OCI-LY3 (cell line): ENCODE results near the gene PCARE.

ENCODE experiments used
- H2AFZ ChIP-seq: fragments of 200-600, 300-600 bp; shearing (Covaris generic); 2 replicates; pipeline ENCODE4 v1.6.0; 2014; ENCODE audit warnings: antibody characterized with exemption, low read depth, low read length
- H3K27ac ChIP-seq: fragments of 200-600, 300-600 bp; sonication (generic); 2 replicates; pipeline ENCODE4 v1.5.1; 2014; ENCODE audit warnings: mild to moderate bottlenecking, low read length, moderate library complexity, mixed read lengths
- H3K27me3 ChIP-seq: fragments of 200-600, 300-600 bp; sonication (generic); 2 replicates; pipeline ENCODE4 v1.6.1; 2014; ENCODE audit warnings: low read depth, low read length, mixed read lengths
- H3K36me3 ChIP-seq: fragments of 200-600, 300-600 bp; sonication (generic); replicated peaks from 2 replicates; pipeline ENCODE3; 2014; ENCODE audit warnings: low read depth, low read length, mixed read lengths
- H3K4me1 ChIP-seq: fragments of 300-600, 200-600 bp; sonication (generic); 2 replicates; pipeline ENCODE4 v1.6.1; 2014; ENCODE audit warnings: low read length, mixed read lengths
- H3K4me2 ChIP-seq: fragments of 200-600, 300-600 bp; sonication (generic); 2 replicates; pipeline ENCODE4 v1.6.1; 2014; ENCODE audit warnings: low read length, mixed read lengths
- H3K4me3 ChIP-seq: fragments of 300-600, 200-600 bp; sonication (generic); 2 replicates; pipeline ENCODE4 v1.5.1; 2014; ENCODE audit warnings: antibody characterized with exemption, mild to moderate bottlenecking, low read length, moderate library complexity
- H3K79me2 ChIP-seq: fragments of 300-600, 200-600 bp; shearing (Covaris generic); 2 replicates; pipeline ENCODE4 v1.6.1; 2014; ENCODE audit warnings: mild to moderate bottlenecking, low read length, mixed read lengths
- H3K9ac ChIP-seq: fragments of 300-600, 200-600 bp; shearing (Covaris generic); 2 replicates; pipeline ENCODE4 v1.6.0; 2014; ENCODE audit warnings: mild to moderate bottlenecking, low read length, moderate library complexity
- H3K9me3 ChIP-seq: fragments of 200-600, 300-600 bp; shearing (Covaris generic); 2 replicates; pipeline ENCODE4 v1.6.1; 2014; ENCODE audit warnings: low read length, mixed read lengths; ENCODE audit not compliant: insufficient read depth
- H4K20me1 ChIP-seq: fragments of 200-600, 300-600 bp; sonication (generic); 2 replicates; pipeline ENCODE4 v1.6.1; 2016; ENCODE audit warnings: low read length, mixed read lengths; ENCODE audit not compliant: insufficient read depth
- CTCF ChIP-seq: fragments of 200-600, 300-600 bp; sonication (generic); IDR thresholded peaks from 2 replicates; pipeline ENCODE4 v1.5.1; 2014; ENCODE audit warnings: antibody characterized with exemption, low read length, low read depth
- EZH2phosphoT487 ChIP-seq: fragments of 200-600 bp; shearing (Covaris generic); IDR thresholded peaks from 2 replicates; pipeline ENCODE4 v1.6.1; 2018; ENCODE audit warnings: antibody characterized with exemption, mixed run types, low read depth

The PCARE gene

GRCh38 chr2:29024882-29025430 lies 49.4 kb downstream of the PCARE start:
- TF ChIP-seq EZH2phosphoT487 (no peak), CTCF (no peak)
- Histone ChIP-seq H3K4me1 (no peaks in the 10 kb centered on the region), H3K79me2 (no peaks in the 10 kb centered on the region), H3K9me3 (no peaks in the 10 kb centered on the region), H3K4me3 (no peak overlapping the region), H3K4me2 (no peak overlapping the region), H4K20me1 (no peaks in the 10 kb centered on the region), H3K9ac (no peak overlapping the region), H3K27me3 (no peaks in the 10 kb centered on the region; the same call in 1 of the 2 replicates), H3K27ac (no peak overlapping the region), H3K36me3 (no peaks in the 10 kb centered on the region), H2AFZ (no peak overlapping the region)

GRCh38 chr2:29023188-29023587 lies 51.1 kb downstream of the PCARE start:
- Histone ChIP-seq H3K27me3 (peaks cover 4% of the 10 kb centered on the region; the same call in 1 of the 2 replicates), H2AFZ (no peak overlapping the region), H3K79me2 (no peaks in the 10 kb centered on the region), H4K20me1 (no peaks in the 10 kb centered on the region), H3K9ac (no peak overlapping the region), H3K9me3 (no peaks in the 10 kb centered on the region), H3K4me3 (no peak overlapping the region), H3K4me2 (no peak overlapping the region), H3K4me1 (no peaks in the 10 kb centered on the region), H3K36me3 (no peaks in the 10 kb centered on the region), H3K27ac (no peak overlapping the region)
- TF ChIP-seq CTCF (no peak), EZH2phosphoT487 (no peak)

GRCh38 chr2:29022679-29023078 lies 51.6 kb downstream of the PCARE start:
- Histone ChIP-seq H4K20me1 (no peaks in the 10 kb centered on the region), H3K4me1 (no peaks in the 10 kb centered on the region), H3K9me3 (no peaks in the 10 kb centered on the region), H3K27ac (no peak overlapping the region), H2AFZ (no peak overlapping the region), H3K79me2 (no peaks in the 10 kb centered on the region), H3K4me2 (no peak overlapping the region), H3K4me3 (no peak overlapping the region), H3K27me3 (peaks cover 4% of the 10 kb centered on the region; the same call in 1 of the 2 replicates), H3K36me3 (no peaks in the 10 kb centered on the region), H3K9ac (no peak overlapping the region)
- TF ChIP-seq EZH2phosphoT487 = no peak
- TF ChIP-seq CTCF = no peak

- Histone ChIP-seq H3K4me3 (no peak overlapping the region), H3K27me3 (peaks cover 5% of the 10 kb centered on the region)
These were observed 52.4 kb downstream of the PCARE start for GRCh38 chr2:29021886-29022285.

More at GRCh38 chr2:29021886-29022285, 52.4 kb downstream of the PCARE start:
- no peaks in the 10 kb centered on the region for H3K79me2 ChIP-seq
- no peak overlapping the region for H2AFZ ChIP-seq
- H3K4me2 ChIP-seq = no peak overlapping the region
- H3K27ac ChIP-seq = no peak overlapping the region
- TF ChIP-seq EZH2phosphoT487 = no peak
- TF ChIP-seq CTCF = no peak
- H3K36me3 ChIP-seq = no peaks in the 10 kb centered on the region
- no peaks in the 10 kb centered on the region for H3K9me3 ChIP-seq
- no peaks in the 10 kb centered on the region for H4K20me1 ChIP-seq
- H3K9ac ChIP-seq = no peak overlapping the region
- H3K4me1 ChIP-seq = no peaks in the 10 kb centered on the region
